Measurements from ENCODE around the gene OR5A1. TPM values are rescaled to one million over a fixed set of nuclear protein-coding genes. Genes with fewer than 3 reads are reported as not detected.

Gene OR5A1
- total and polyA plus RNA-seq, 4 donors = not detected

DNA sequence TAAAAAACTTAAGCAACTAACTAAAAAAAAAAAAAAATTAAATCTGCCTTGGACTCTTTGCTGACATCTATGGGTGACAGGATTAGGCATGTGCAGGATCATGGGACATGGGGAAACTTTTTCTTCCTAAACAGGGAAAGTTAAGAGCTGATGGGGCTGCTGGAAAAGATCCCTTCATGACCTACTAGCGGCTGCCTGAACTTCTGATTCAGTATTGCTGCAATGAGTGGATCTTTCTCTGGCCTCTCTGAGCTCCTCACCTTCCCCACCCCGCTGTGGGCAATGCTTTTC is 35.1 kb upstream of the OR5A1 start:
- ATAC-seq (ENCODE audit: insufficient read depth, low FRiP score) (no peak), DNase-seq (no peak)
- peaks cover 0 to 3% (median under 1%) of the 10 kb centered on the region in 4 donors for H3K9me3 ChIP-seq (ENCODE audit: control insufficient read depth in 4 of 4, insufficient read depth in 3 of 4, low read length in 3 of 4)
- H3K27ac ChIP-seq (ENCODE audit: low read depth in 1 of 2, low read length in 1 of 2) = no peak overlapping the region
- TF ChIP-seq, protein P1, sequence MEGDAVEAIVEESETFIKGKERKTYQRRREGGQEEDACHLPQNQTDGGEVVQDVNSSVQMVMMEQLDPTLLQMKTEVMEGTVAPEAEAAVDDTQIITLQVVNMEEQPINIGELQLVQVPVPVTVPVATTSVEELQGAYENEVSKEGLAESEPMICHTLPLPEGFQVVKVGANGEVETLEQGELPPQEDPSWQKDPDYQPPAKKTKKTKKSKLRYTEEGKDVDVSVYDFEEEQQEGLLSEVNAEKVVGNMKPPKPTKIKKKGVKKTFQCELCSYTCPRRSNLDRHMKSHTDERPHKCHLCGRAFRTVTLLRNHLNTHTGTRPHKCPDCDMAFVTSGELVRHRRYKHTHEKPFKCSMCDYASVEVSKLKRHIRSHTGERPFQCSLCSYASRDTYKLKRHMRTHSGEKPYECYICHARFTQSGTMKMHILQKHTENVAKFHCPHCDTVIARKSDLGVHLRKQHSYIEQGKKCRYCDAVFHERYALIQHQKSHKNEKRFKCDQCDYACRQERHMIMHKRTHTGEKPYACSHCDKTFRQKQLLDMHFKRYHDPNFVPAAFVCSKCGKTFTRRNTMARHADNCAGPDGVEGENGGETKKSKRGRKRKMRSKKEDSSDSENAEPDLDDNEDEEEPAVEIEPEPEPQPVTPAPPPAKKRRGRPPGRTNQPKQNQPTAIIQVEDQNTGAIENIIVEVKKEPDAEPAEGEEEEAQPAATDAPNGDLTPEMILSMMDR (IDR thresholded peaks at IDR 0.05; ENCODE audit: control extremely low read depth, extremely low read depth) = no peak
- no peak overlapping the region for H3K4me3 ChIP-seq
- H3K9ac ChIP-seq (ENCODE audit: insufficient read depth in 1 of 2, low read length in 2 of 2) = no peak overlapping the region
- 63 to 79% methylated on average over 2 of the region's 2 CpGs for WGBS, 2 donors
- H3K27me3 ChIP-seq (ENCODE audit: control insufficient read depth in 3 of 3, insufficient read depth in 3 of 3, low read length in 2 of 3) = no peaks in the 10 kb centered on the region
- no peaks in the 10 kb centered on the region for H3K36me3 ChIP-seq (ENCODE audit: control insufficient read depth in 4 of 4, insufficient read depth in 4 of 4, low read length in 4 of 4)
- H3K4me1 ChIP-seq (ENCODE audit: control insufficient read depth in 5 of 5, insufficient read depth in 5 of 5, low read length in 5 of 5) = no peaks in the 10 kb centered on the region

DNA sequence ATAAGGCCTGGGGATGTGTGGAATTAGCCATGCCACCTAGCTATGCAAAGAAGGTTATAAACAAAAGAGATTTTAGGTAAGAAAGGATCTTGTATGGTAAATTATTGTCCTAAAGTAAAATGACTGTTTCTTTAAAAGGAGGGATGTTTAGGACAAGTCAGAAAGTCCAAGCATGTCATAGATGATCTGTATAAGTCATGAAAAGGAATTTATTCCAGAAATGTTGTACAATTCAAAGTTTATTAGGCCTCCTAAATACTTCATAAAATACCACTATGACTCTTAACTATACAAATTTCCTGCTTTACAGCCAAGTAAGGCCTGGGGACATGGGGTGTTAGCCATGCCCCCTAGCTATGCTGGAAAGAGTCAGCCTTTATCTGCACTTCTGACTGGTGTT is 32.7 kb upstream of the OR5A1 start:
- Histone ChIP-seq H3K9ac (ENCODE audit: insufficient read depth in 1 of 2, low read length in 2 of 2) (no peak overlapping the region), H3K9me3 (ENCODE audit: control insufficient read depth in 4 of 4, insufficient read depth in 3 of 4, low read length in 3 of 4) (peaks cover 0 to 3% (median under 1%) of the 10 kb centered on the region in 4 donors), H3K4me3 (no peak overlapping the region), H3K36me3 (ENCODE audit: control insufficient read depth in 4 of 4, insufficient read depth in 4 of 4, low read length in 4 of 4) (no peaks in the 10 kb centered on the region), H3K27ac (ENCODE audit: low read depth in 1 of 2, low read length in 1 of 2) (no peak overlapping the region), H3K27me3 (ENCODE audit: control insufficient read depth in 3 of 3, insufficient read depth in 3 of 3, low read length in 2 of 3) (no peaks in the 10 kb centered on the region), H3K4me1 (ENCODE audit: control insufficient read depth in 5 of 5, insufficient read depth in 5 of 5, low read length in 5 of 5) (no peaks in the 10 kb centered on the region)
- TF ChIP-seq, protein P1 (IDR thresholded peaks at IDR 0.05; ENCODE audit: control extremely low read depth, extremely low read depth) = no peak
- ATAC-seq (ENCODE audit: insufficient read depth, low FRiP score) = no peak
- DNase-seq = no peak

DNA sequence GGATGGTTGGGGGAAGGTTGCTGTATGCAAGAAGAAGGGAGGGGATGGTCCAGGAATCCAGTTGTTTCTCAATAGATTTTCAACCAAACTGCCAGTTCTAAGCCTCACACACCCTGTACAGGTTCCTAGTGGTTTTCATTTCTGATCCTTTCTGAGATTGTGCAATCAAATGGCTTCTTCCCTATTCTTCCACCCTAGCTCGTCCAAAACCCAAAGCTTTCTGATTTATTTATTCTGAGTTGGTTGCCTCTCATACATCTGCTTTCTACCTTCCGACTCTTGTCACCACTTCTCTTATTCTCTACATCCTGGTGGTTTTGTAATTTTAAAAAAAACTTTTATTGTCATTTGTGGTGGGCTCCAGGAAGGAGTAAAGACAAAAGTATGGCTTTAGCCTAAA is 22.6 kb upstream of the OR5A1 start:
- TF ChIP-seq, protein P1 (IDR thresholded peaks at IDR 0.05; ENCODE audit: control extremely low read depth, extremely low read depth) = no peak
- DNase-seq = no peak
- 27 to 55% methylated on average over 2 of the region's 2 CpGs for WGBS, 2 donors
- Histone ChIP-seq H3K9ac (ENCODE audit: insufficient read depth in 1 of 2, low read length in 2 of 2) (no peak overlapping the region), H3K36me3 (ENCODE audit: control insufficient read depth in 4 of 4, insufficient read depth in 4 of 4, low read length in 4 of 4) (no peaks in the 10 kb centered on the region), H3K27ac (ENCODE audit: low read depth in 1 of 2, low read length in 1 of 2) (no peak overlapping the region), H3K4me3 (no peak overlapping the region), H3K9me3 (ENCODE audit: control insufficient read depth in 4 of 4, insufficient read depth in 3 of 4, low read length in 3 of 4) (peaks cover 0 to 7% (median 1%) of the 10 kb centered on the region in 4 donors), H3K4me1 (ENCODE audit: control insufficient read depth in 5 of 5, insufficient read depth in 5 of 5, low read length in 5 of 5) (no peaks in the 10 kb centered on the region), H3K27me3 (ENCODE audit: control insufficient read depth in 3 of 3, insufficient read depth in 3 of 3, low read length in 2 of 3) (no peaks in the 10 kb centered on the region)
- no peak for ATAC-seq (ENCODE audit: insufficient read depth, low FRiP score)

DNA sequence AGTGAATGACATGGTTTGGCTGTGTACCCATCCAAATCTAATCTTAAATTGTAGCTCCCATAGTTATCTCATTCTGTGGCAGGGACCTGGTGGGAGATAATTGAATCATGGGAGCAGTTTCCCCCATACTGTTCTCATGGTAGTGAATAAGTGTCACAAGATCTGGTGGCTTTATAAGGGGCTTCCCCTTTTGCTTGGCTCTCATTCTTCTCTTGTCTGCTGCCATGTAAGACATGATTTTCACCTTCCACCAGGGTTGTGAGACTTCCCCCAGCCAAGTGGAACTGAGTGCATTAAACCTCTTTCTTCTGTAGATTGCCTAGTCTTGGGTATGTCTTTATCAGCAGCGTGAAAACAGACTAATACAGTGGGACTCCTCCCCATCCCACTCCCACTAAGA is 21.2 kb upstream of the OR5A1 start:
- Histone ChIP-seq H3K4me1 (ENCODE audit: control insufficient read depth in 5 of 5, insufficient read depth in 5 of 5, low read length in 5 of 5) (no peaks in the 10 kb centered on the region), H3K9ac (ENCODE audit: insufficient read depth in 1 of 2, low read length in 2 of 2) (no peak overlapping the region), H3K36me3 (ENCODE audit: control insufficient read depth in 4 of 4, insufficient read depth in 4 of 4, low read length in 4 of 4) (no peaks in the 10 kb centered on the region), H3K9me3 (ENCODE audit: control insufficient read depth in 4 of 4, insufficient read depth in 3 of 4, low read length in 3 of 4) (peaks cover 0 to 2% (median under 1%) of the 10 kb centered on the region in 4 donors), H3K4me3 (no peak overlapping the region), H3K27me3 (ENCODE audit: control insufficient read depth in 3 of 3, insufficient read depth in 3 of 3, low read length in 2 of 3) (no peaks in the 10 kb centered on the region), H3K27ac (ENCODE audit: low read depth in 1 of 2, low read length in 1 of 2) (no peak overlapping the region)
- DNase-seq (no peak), ATAC-seq (ENCODE audit: insufficient read depth, low FRiP score) (no peak)
- TF ChIP-seq, protein P1 (IDR thresholded peaks at IDR 0.05; ENCODE audit: control extremely low read depth, extremely low read depth) = no peak
- WGBS, 2 donors = 90 to 96% methylated on average over 1 of the region's 1 CpG

Measured in lung (tissue), 12 donors.